HEK293 (cell line): Measurements from ENCODE around the gene TRAK1.

Source experiments
- CTCF ChIP-seq: fragments of 450-650 bp; formaldehyde crosslinking; IDR thresholded peaks from 2 replicates; pipeline ENCODE4 v1.5.1; 2016; ENCODE audit warnings: missing biosample characterization, missing genetic modification characterization
- KLF8 ChIP-seq: fragments of 450-650 bp; formaldehyde crosslinking; IDR thresholded peaks from 2 replicates; pipeline ENCODE4 v1.5.1; 2016; ENCODE audit warnings: missing biosample characterization, missing genetic modification characterization
- TF ChIP-seq, protein P1 (sequence below): fragments of 450-650 bp; formaldehyde crosslinking; IDR thresholded peaks from 2 replicates; pipeline ENCODE4 v1.5.1; 2016; ENCODE audit warnings: missing biosample characterization, missing genetic modification characterization, low read depth

GRCh38 chr3:42194943-42195510 lies 103.9 kb downstream of the TRAK1 start:
- TF ChIP-seq CTCF (tag by site-specific recombination) (no peak), KLF8 (tag by site-specific recombination) (no peak)
- TF ChIP-seq, protein P1, sequence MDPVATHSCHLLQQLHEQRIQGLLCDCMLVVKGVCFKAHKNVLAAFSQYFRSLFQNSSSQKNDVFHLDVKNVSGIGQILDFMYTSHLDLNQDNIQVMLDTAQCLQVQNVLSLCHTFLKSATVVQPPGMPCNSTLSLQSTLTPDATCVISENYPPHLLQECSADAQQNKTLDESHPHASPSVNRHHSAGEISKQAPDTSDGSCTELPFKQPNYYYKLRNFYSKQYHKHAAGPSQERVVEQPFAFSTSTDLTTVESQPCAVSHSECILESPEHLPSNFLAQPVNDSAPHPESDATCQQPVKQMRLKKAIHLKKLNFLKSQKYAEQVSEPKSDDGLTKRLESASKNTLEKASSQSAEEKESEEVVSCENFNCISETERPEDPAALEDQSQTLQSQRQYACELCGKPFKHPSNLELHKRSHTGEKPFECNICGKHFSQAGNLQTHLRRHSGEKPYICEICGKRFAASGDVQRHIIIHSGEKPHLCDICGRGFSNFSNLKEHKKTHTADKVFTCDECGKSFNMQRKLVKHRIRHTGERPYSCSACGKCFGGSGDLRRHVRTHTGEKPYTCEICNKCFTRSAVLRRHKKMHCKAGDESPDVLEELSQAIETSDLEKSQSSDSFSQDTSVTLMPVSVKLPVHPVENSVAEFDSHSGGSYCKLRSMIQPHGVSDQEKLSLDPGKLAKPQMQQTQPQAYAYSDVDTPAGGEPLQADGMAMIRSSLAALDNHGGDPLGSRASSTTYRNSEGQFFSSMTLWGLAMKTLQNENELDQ = no peak
